K562 (cell line): ENCODE data around the gene EGFL7. TPM values are rescaled to one million over a fixed set of nuclear protein-coding genes. Genes with fewer than 3 reads are reported as not detected.

Experiments
- ATAC-seq: fragments of 200-7000 bp; cut with Tn5 transposase; 3 replicates; pipeline ENCODE4 v1.9.1; 2020; ENCODE audit warnings: moderate library complexity
- BruUV-seq: library from RNA; stranded (reverse); fragments of 400-500 nt; replicated peaks from 2 replicates; lab custom pipeline; 2021; lab: Mats Ljungman, UMichigan
- CTCF ChIA-PET: fragments of 300-600 bp; formaldehyde crosslinking; extraction: SDS; loops from one replicate; lab custom pipeline; 2021; ENCODE audit warnings: low intra/inter-chr PET ratio; lab: Yijun Ruan, JAX
- POLR2A ChIA-PET: fragments of 300-600, 350-650 bp; sonication (Branson Sonifier 250); formaldehyde crosslinking; extraction: SDS; loops from one replicate; lab custom pipeline; 2021; ENCODE audit warnings: antibody characterized with exemption, inconsistent platforms; lab: Yijun Ruan, JAX
- DNase-seq, 4 experiments: peaks; one replicate each; pipeline versions ENCODE4 v3.0.0 to v3.0.0-alpha.2; 2011 to 2018; ENCODE audit warnings: low spot score in 3 of 4, mixed read lengths in 3 of 4; ENCODE audit errors: extremely low read depth in 1 of 4
- FAIRE-seq: peaks from 2 replicates; lab custom pipeline; 2011; peaks lifted over from hg19 to GRCh38; lab: Jason Lieb, UNC
- H2AFZ ChIP-seq: 2 replicates; pipeline ENCODE4 v1.6.0; 2011; ENCODE audit warnings: low read depth, low read length, control low read depth, inconsistent platforms
- H3K27ac ChIP-seq: fragments of 200-600 bp; 3 replicates; pipeline ENCODE4 v1.8.0; 2011; ENCODE audit warnings: low read depth, mild to moderate bottlenecking, control low read depth, inconsistent platforms, low read length, moderate library complexity, mixed read lengths; ENCODE audit errors: extremely low read depth
- H3K27me3 ChIP-seq, 2 experiments: fragments of 300-600 bp in 1 of 2; 2 replicates in 1 of 2; 3 replicates in 1 of 2; pipeline versions ENCODE4 v1.6.0 to v1.8.0; 2011; ENCODE audit warnings: inconsistent platforms in 2 of 2, low read length in 2 of 2, mild to moderate bottlenecking in 1 of 2, mixed read lengths in 1 of 2, moderate library complexity in 1 of 2; ENCODE audit not compliant: control insufficient read depth in 2 of 2, insufficient read depth in 2 of 2
- H3K36me3 ChIP-seq: fragments of 300-600 bp; 3 replicates; pipeline ENCODE4 v1.8.0; 2011; ENCODE audit warnings: mild to moderate bottlenecking, low read length, inconsistent platforms; ENCODE audit not compliant: control insufficient read depth, insufficient read depth
- H3K4me1 ChIP-seq, 2 experiments: fragments of 200-600 bp in 1 of 2; replicated peaks in 1 of 2; 2 replicates in 1 of 2; 3 replicates in 1 of 2; pipeline versions ENCODE4 v1.5.1 to v1.8.0; 2011; ENCODE audit warnings: inconsistent platforms in 2 of 2, low read length in 2 of 2, mild to moderate bottlenecking in 1 of 2, mixed read lengths in 1 of 2, moderate library complexity in 1 of 2; ENCODE audit not compliant: control insufficient read depth in 2 of 2, insufficient read depth in 2 of 2
- H3K4me2 ChIP-seq: 2 replicates; pipeline ENCODE4 v1.6.1; 2011; ENCODE audit warnings: low read length, control low read depth, inconsistent platforms, mixed read lengths; ENCODE audit not compliant: insufficient read depth
- H3K4me3 ChIP-seq: fragments of 200-600 bp; sonication (generic), shearing (Covaris generic); 2 replicates; pipeline ENCODE4 v1.5.1; 2016; ENCODE audit warnings: control low read depth, inconsistent platforms
- H3K79me2 ChIP-seq: fragments of 200-600 bp; 3 replicates; pipeline ENCODE4 v1.8.0; 2011; ENCODE audit warnings: low read length, inconsistent platforms; ENCODE audit not compliant: control insufficient read depth, insufficient read depth
- H3K9ac ChIP-seq, 2 experiments: 2 replicates each; pipeline versions ENCODE4 v1.6.0 to v1.6.1; 2011; ENCODE audit warnings: low read depth in 2 of 2, low read length in 2 of 2, control low read depth in 1 of 2, inconsistent platforms in 1 of 2, mild to moderate bottlenecking in 1 of 2, mixed read lengths in 1 of 2; ENCODE audit not compliant: insufficient read depth in 1 of 2
- H3K9me1 ChIP-seq: one replicate; pipeline ENCODE4 v1.6.0; 2011; ENCODE audit warnings: inconsistent platforms, mild to moderate bottlenecking, low read length, moderate library complexity; ENCODE audit not compliant: control insufficient read depth, insufficient read depth
- H3K9me3 ChIP-seq: replicated peaks from 2 replicates; pipeline ENCODE4 v1.5.1; 2011; ENCODE audit warnings: low read depth, low read length, inconsistent platforms; ENCODE audit not compliant: control insufficient read depth, insufficient read depth
- H4K20me1 ChIP-seq: replicated peaks from 2 replicates; pipeline ENCODE4 v1.6.1; 2011; ENCODE audit warnings: low read length, inconsistent platforms, mixed read lengths; ENCODE audit not compliant: control insufficient read depth, insufficient read depth
- ESRRB ChIP-seq: fragments of 250-450 bp; sonication (Bioruptor Pico); IDR thresholded peaks from 2 replicates; pipeline ENCODE4 v1.5.0; 2020; ENCODE audit warnings: mild to moderate bottlenecking, moderate library complexity, borderline replicate concordance
- FOXK1 ChIP-seq: sonication (generic); formaldehyde crosslinking; IDR thresholded peaks from 2 replicates; pipeline ENCODE4 v1.8.0; 2022; ENCODE audit warnings: missing genetic modification reagents, mild to moderate bottlenecking, borderline replicate concordance
- GTF2E2 ChIP-seq: fragments of 200-800 bp; sonication (Bioruptor generic); IDR thresholded peaks from 2 replicates; pipeline ENCODE4 v1.6.1; 2016; ENCODE audit warnings: missing genetic modification characterization, missing compliant biosample characterization
- HNRNPLL ChIP-seq: fragments of 200-400 bp; formaldehyde crosslinking; IDR thresholded peaks from 2 replicates; pipeline ENCODE4 v1.6.1; 2017; ENCODE audit warnings: low read length, low read depth, mild to moderate bottlenecking; ENCODE audit not compliant: poor library complexity, severe bottlenecking
- KHSRP ChIP-seq: fragments of 450-650 bp; IDR thresholded peaks from 2 replicates; pipeline ENCODE4 v1.6.1; 2017
- PTRF ChIP-seq: fragments of 450-650 bp; IDR thresholded peaks from 2 replicates; pipeline ENCODE4 v1.6.1; 2016; ENCODE audit warnings: mild to moderate bottlenecking, missing genetic modification characterization, missing compliant biosample characterization
- SRF ChIP-seq, 2 experiments: fragments of 250-450, 450-650 bp in 1 of 2; sonication (Bioruptor Pico) in 1 of 2; sonication (generic) in 1 of 2; formaldehyde crosslinking; IDR thresholded peaks; 2 replicates each; pipeline versions ENCODE4 v1.5.0 to v1.5.1; 2020 to 2022; ENCODE audit warnings: mild to moderate bottlenecking in 1 of 2, missing genetic modification reagents in 1 of 2
- U2AF1 ChIP-seq: fragments of 200-400 bp; formaldehyde crosslinking; optimal IDR thresholded peaks from 2 replicates; pipeline ENCODE3; 2017; ENCODE audit warnings: mild to moderate bottlenecking, low read depth, low read length, moderate library complexity
- ZC3H8 ChIP-seq: fragments of 450-650 bp; IDR thresholded peaks from 2 replicates; pipeline ENCODE4 v1.6.1; 2017
- ZNF212 ChIP-seq: fragments of 450-650 bp; formaldehyde crosslinking; IDR thresholded peaks from 2 replicates; pipeline ENCODE4 v1.4.0; 2020; ENCODE audit warnings: mild to moderate bottlenecking
- WGBS: fragments of 100-300 bp; shearing (Covaris generic); methylation state at CpG from one replicate; pipeline ENCODE4 v1.1.6; 2016; ENCODE audit warnings: low coverage, mixed read lengths; ENCODE audit not compliant: insufficient coverage; ENCODE audit errors: missing lambda C conversion rate; 5-methylcytosine and 5-hydroxymethylcytosine counted together
- in situ Hi-C: fragments of 300-500 bp; cut with MboI; formaldehyde crosslinking; loops from 4 replicates; pipeline ENCODE4 v1.15.0; 2018; ENCODE audit warnings: inconsistent platforms, mixed read lengths
- intact Hi-C: fragments of 100-400 bp; cut with micrococcal nuclease; formaldehyde crosslinking; loops from 2 replicates; pipeline ENCODE4 v1.14.2; 2022
- polyA plus RNA-seq, 8 experiments: library from polyadenylated mRNA; depleted of rRNA in 4 of 8; stranded (reverse) in 5 of 8; unstranded in 3 of 8; fragments of >200 nt; fragmentation: Nextera tagmentation in 2 of 8; fragmentation: Illumina TruSeq in 1 of 8; extraction: Ambion mirVana in 2 of 8; extraction: Trizol in 1 of 8; gene quantifications; 2 replicates each; pipeline versions ENCODE4 v1.2.1 to v1.2.3, GENCODE V29; 2011 to 2014; ENCODE audit warnings: inconsistent platforms in 1 of 8, missing spikeins in 1 of 8
- total RNA-seq, 7 experiments: library from RNA; depleted of rRNA in 6 of 7; stranded (reverse); fragments of >200 nt in 6 of 7; fragmentation: Illumina TruSeq in 2 of 7; extraction: Trizol in 2 of 7; gene quantifications; 2 replicates each; pipeline versions ENCODE4 v1.2.1 to v1.2.3, GENCODE V29; 2011 to 2021; ENCODE audit warnings: low replicate concordance in 1 of 7
- TF ChIP-seq, protein P1 (sequence below): sonication (generic); formaldehyde crosslinking; IDR thresholded peaks from 2 replicates; pipeline ENCODE4 v1.8.1; 2023; ENCODE audit warnings: mild to moderate bottlenecking, missing genetic modification reagents
- TF ChIP-seq, protein P2 (sequence below): fragments of 450-650 bp; formaldehyde crosslinking; IDR thresholded peaks from 2 replicates; pipeline ENCODE4 v1.4.0; 2022; ENCODE audit warnings: missing genetic modification characterization
- TF ChIP-seq, protein P3 (sequence below): fragments of 250-450 bp; sonication (Bioruptor Pico); IDR thresholded peaks from 2 replicates; pipeline ENCODE4 v1.5.0; 2021; ENCODE audit warnings: mild to moderate bottlenecking, borderline replicate concordance
- TF ChIP-seq, protein P4 (sequence below): conservative IDR thresholded peaks from 2 replicates; pipeline ENCODE4 v1.6.1; 2011; ENCODE audit warnings: low read depth, mild to moderate bottlenecking, low read length; ENCODE audit not compliant: control insufficient read depth

The EGFL7 gene
- total and polyA plus RNA-seq, 9 of the 15 experiments (the other 6 are each of a cell fraction or from before 2014, with no cell fraction given) = 1.5 to 286 (median 55.5) TPM

DNA sequence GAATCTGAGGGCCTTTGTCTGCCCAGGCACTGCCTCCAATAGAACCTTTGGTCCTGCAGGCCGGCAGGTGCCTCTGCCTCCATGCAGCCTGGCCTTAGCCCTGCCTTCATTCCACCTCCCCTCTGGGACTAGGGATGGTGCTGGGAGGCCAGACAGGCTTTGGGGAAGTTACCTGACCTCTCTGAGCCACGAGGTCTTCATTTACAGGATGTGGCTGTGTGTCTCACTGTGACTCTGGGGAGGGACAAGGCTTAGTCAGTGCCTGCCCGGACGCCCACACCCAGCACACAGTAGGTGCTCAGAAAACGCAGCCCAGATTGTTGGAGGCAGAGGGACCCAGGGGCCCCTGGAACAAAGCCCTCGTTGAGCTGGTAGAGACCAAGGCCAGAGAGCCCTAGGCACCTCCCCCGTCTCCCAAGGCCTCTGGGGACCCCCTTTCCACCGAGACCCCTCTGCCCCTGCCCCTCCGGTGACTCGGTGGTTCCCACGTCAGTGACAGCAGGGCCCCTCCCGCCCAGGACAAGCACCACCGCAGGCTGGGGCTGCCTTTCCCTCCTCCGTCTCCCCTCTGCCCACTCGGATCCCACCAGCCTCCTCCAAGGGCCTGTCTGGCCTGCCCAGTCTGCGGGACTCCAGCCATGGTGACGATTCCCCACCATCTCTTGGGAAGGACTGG, 46.9 kb upstream of the EGFL7 start:
- no peaks in the 10 kb centered on the region for H3K79me2 ChIP-seq
- peak overlapping the region; percentile 61 for H2AFZ ChIP-seq
- POLR2A ChIA-PET = no interaction called here
- H3K27ac ChIP-seq = peak overlapping the region; percentile 48; the same call in 2 of the 3 replicates
- peak overlapping the region; percentile 33; the same call in 1 of the 2 replicates for H3K4me2 ChIP-seq
- ATAC-seq (peak; percentile 52), FAIRE-seq (no peak), DNase-seq (peak in 1 of 4 experiments; percentile 49)
- intact Hi-C loops = no loop called here
- H3K9me3 ChIP-seq = no peaks in the 10 kb centered on the region
- H3K4me3 ChIP-seq = peak overlapping the region; percentile 20; the same call in 1 of the 2 replicates
- in situ Hi-C loops = no loop called here
- CTCF ChIA-PET = interaction anchor here (0.6 to 2.0 kb wide), 2 partner anchors 47 to 127 kb away, joined by 3 to 6 read pairs; no protein-coding TSS in a partner anchor
- no TSS peak for BruUV-seq
- no peaks in the 10 kb centered on the region for H3K9me1 ChIP-seq
- no peaks in the 10 kb centered on the region for H3K36me3 ChIP-seq
- H4K20me1 ChIP-seq = 0 out of 2 replicates have a peak, but pooled peaks cover 6% of the 10 kb centered on the region
- whole genome bisulfite sequencing = 39% methylated on average over 11 of the region's 17 CpGs
- H3K4me1 ChIP-seq = peaks cover 23 to 72% of the 10 kb centered on the region in 2 experiments; a peak in 4 of 5 replicates
- H3K9ac ChIP-seq = peak overlapping the region in 1 of 2 experiments; percentile 61; a peak in 2 of 4 replicates
- no peaks in the 10 kb centered on the region for H3K27me3 ChIP-seq
- TF ChIP-seq ESRRB (CRISPR knock-in tag) (no peak), SRF (CRISPR knock-in tag; IDR thresholded peaks at IDR 0.05) (0 out of 4 replicates have a peak, but pooled peaks of 1 of the 2 experiments have one; percentile 6), HNRNPLL (no peak), GTF2E2 (tag) (no peak), U2AF1 (no peak), ZC3H8 (no peak), KHSRP (no peak), PTRF (tag) (no peak), ZNF212 (CRISPR knock-in tag) (no peak), FOXK1 (CRISPR knock-in tag) (no peak)
- TF ChIP-seq, protein P1, sequence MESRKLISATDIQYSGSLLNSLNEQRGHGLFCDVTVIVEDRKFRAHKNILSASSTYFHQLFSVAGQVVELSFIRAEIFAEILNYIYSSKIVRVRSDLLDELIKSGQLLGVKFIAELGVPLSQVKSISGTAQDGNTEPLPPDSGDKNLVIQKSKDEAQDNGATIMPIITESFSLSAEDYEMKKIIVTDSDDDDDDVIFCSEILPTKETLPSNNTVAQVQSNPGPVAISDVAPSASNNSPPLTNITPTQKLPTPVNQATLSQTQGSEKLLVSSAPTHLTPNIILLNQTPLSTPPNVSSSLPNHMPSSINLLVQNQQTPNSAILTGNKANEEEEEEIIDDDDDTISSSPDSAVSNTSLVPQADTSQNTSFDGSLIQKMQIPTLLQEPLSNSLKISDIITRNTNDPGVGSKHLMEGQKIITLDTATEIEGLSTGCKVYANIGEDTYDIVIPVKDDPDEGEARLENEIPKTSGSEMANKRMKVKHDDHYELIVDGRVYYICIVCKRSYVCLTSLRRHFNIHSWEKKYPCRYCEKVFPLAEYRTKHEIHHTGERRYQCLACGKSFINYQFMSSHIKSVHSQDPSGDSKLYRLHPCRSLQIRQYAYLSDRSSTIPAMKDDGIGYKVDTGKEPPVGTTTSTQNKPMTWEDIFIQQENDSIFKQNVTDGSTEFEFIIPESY (CRISPR knock-in tag) = peak; percentile 63; the same call in 1 of the 2 replicates
- TF ChIP-seq, protein P2, sequence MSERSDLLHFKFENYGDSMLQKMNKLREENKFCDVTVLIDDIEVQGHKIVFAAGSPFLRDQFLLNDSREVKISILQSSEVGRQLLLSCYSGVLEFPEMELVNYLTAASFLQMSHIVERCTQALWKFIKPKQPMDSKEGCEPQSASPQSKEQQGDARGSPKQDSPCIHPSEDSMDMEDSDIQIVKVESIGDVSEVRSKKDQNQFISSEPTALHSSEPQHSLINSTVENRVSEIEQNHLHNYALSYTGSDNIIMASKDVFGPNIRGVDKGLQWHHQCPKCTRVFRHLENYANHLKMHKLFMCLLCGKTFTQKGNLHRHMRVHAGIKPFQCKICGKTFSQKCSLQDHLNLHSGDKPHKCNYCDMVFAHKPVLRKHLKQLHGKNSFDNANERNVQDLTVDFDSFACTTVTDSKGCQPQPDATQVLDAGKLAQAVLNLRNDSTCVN (CRISPR knock-in tag) = no peak
- TF ChIP-seq, protein P3, sequence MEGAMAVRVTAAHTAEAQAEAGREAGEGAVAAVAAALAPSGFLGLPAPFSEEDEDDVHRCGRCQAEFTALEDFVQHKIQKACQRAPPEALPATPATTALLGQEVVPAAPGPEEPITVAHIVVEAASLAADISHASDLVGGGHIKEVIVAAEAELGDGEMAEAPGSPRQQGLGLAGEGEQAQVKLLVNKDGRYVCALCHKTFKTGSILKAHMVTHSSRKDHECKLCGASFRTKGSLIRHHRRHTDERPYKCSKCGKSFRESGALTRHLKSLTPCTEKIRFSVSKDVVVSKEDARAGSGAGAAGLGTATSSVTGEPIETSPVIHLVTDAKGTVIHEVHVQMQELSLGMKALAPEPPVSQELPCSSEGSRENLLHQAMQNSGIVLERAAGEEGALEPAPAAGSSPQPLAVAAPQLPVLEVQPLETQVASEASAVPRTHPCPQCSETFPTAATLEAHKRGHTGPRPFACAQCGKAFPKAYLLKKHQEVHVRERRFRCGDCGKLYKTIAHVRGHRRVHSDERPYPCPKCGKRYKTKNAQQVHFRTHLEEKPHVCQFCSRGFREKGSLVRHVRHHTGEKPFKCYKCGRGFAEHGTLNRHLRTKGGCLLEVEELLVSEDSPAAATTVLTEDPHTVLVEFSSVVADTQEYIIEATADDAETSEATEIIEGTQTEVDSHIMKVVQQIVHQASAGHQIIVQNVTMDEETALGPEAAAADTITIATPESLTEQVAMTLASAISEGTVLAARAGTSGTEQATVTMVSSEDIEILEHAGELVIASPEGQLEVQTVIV (CRISPR knock-in tag) = no peak
- TF ChIP-seq, protein P4, sequence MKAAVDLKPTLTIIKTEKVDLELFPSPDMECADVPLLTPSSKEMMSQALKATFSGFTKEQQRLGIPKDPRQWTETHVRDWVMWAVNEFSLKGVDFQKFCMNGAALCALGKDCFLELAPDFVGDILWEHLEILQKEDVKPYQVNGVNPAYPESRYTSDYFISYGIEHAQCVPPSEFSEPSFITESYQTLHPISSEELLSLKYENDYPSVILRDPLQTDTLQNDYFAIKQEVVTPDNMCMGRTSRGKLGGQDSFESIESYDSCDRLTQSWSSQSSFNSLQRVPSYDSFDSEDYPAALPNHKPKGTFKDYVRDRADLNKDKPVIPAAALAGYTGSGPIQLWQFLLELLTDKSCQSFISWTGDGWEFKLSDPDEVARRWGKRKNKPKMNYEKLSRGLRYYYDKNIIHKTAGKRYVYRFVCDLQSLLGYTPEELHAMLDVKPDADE = no peak
